SK-N-SH (cell line): Measurements from ENCODE around the gene OXER1. TPM values are rescaled to one million over a fixed set of nuclear protein-coding genes. Genes with fewer than 3 reads are reported as not detected.

Experiments used
- CTCF ChIA-PET: fragments of 300-600, 350-600 bp; formaldehyde crosslinking; extraction: SDS; loops from one replicate; lab custom pipeline; 2021; lab: Yijun Ruan, JAX
- POLR2A ChIA-PET: fragments of 350-600 bp; sonication (Branson Sonifier 250); formaldehyde crosslinking; extraction: SDS; loops from one replicate; lab custom pipeline; 2020; ENCODE audit warnings: antibody characterized with exemption, inconsistent platforms; lab: Yijun Ruan, JAX
- DNase-seq: peaks from one replicate; pipeline ENCODE4 v3.0.0; 2012
- H2AFZ ChIP-seq: fragments of 200-600 bp; sonication (generic); 2 replicates; pipeline ENCODE4 v1.8.1; 2016; ENCODE audit warnings: antibody characterized with exemption, mild to moderate bottlenecking, low read depth
- H3F3A ChIP-seq: fragments of 200-600 bp; sonication (generic); replicated peaks from 2 replicates; pipeline ENCODE3; 2016; ENCODE audit warnings: antibody characterized with exemption, mild to moderate bottlenecking; ENCODE audit not compliant: insufficient read depth
- H3K27ac ChIP-seq, 2 experiments: fragments of 200-500 bp in 1 of 2; fragments of 200-600 bp in 1 of 2; sonication (Bioruptor generic) in 1 of 2; sonication (generic), shearing (Covaris generic) in 1 of 2; 2 replicates each; pipeline versions ENCODE4 v1.5.1 to v1.6.1; 2014 to 2016; ENCODE audit warnings: low read depth in 2 of 2, inconsistent platforms in 1 of 2, low read length in 1 of 2, mild to moderate bottlenecking in 1 of 2, mixed read lengths in 1 of 2
- H3K27me3 ChIP-seq: fragments of 200-600 bp; sonication (generic), shearing (Covaris generic); 2 replicates; pipeline ENCODE4 v1.6.1; 2016; ENCODE audit warnings: mixed run types; ENCODE audit not compliant: insufficient read depth
- H3K36me3 ChIP-seq, 2 experiments: fragments of 200-500 bp in 1 of 2; fragments of 200-600 bp in 1 of 2; sonication (Bioruptor generic) in 1 of 2; sonication (generic) in 1 of 2; replicated peaks in 1 of 2; 2 replicates each; pipeline versions ENCODE3 to v1.5.1; 2014 to 2016; ENCODE audit warnings: low read length in 1 of 2, mild to moderate bottlenecking in 1 of 2; ENCODE audit not compliant: insufficient read depth in 2 of 2, control insufficient read depth in 1 of 2
- H3K4me1 ChIP-seq, 2 experiments: fragments of 200-500 bp in 1 of 2; fragments of 200-600 bp in 1 of 2; sonication (Bioruptor generic) in 1 of 2; sonication (generic), shearing (Covaris generic) in 1 of 2; 2 replicates each; pipeline versions ENCODE4 v1.5.1 to v1.6.1; 2014 to 2016; ENCODE audit warnings: low read depth in 1 of 2, low read length in 1 of 2, mixed run types in 1 of 2; ENCODE audit not compliant: insufficient read depth in 2 of 2, control insufficient read depth in 1 of 2
- H3K4me2 ChIP-seq: fragments of 200-600 bp; sonication (generic), shearing (Covaris generic); 2 replicates; pipeline ENCODE4 v1.6.1; 2017; ENCODE audit warnings: mixed run types
- H3K4me3 ChIP-seq, 2 experiments: fragments of 200-500 bp in 1 of 2; fragments of 200-600 bp in 1 of 2; sonication (Bioruptor generic) in 1 of 2; sonication (generic), shearing (Covaris generic) in 1 of 2; 2 replicates each; pipeline versions ENCODE4 v1.5.1 to v1.8.1; 2014 to 2016; ENCODE audit warnings: low read depth in 2 of 2, inconsistent platforms in 1 of 2, low read length in 1 of 2, mild to moderate bottlenecking in 1 of 2, mixed read lengths in 1 of 2, moderate library complexity in 1 of 2
- H3K79me2 ChIP-seq: fragments of 200-600 bp; sonication (generic); 2 replicates; pipeline ENCODE4 v1.8.1; 2017; ENCODE audit warnings: mild to moderate bottlenecking; ENCODE audit not compliant: insufficient read depth
- H3K9ac ChIP-seq: fragments of 200-600 bp; sonication (generic); 2 replicates; pipeline ENCODE4 v1.6.1; 2017; ENCODE audit warnings: mixed run types
- H3K9me2 ChIP-seq: fragments of 200-600 bp; sonication (generic); 2 replicates; pipeline ENCODE4 v1.6.1; 2017; ENCODE audit warnings: mixed run types
- H3K9me3 ChIP-seq: fragments of 200-600 bp; sonication (generic); 2 replicates; pipeline ENCODE4 v1.6.1; 2017; ENCODE audit warnings: mixed run types, mild to moderate bottlenecking, moderate library complexity
- H4K20me1 ChIP-seq: fragments of 200-600 bp; sonication (generic); 2 replicates; pipeline ENCODE4 v1.6.1; 2017; ENCODE audit warnings: mild to moderate bottlenecking, mixed run types; ENCODE audit not compliant: insufficient read depth
- ELF1 ChIP-seq: IDR thresholded peaks from 2 replicates; pipeline ENCODE4 v1.4.0; 2012
- EP300 ChIP-seq, 2 experiments: IDR thresholded peaks; 2 replicates each; pipeline versions ENCODE4 v1.4.0 to v1.6.1; 2012; ENCODE audit warnings: borderline replicate concordance in 1 of 2, low read depth in 1 of 2, low read length in 1 of 2
- EZH2phosphoT487 ChIP-seq: fragments of 200-600 bp; sonication (generic); IDR thresholded peaks from 2 replicates; pipeline ENCODE4 v1.6.1; 2017; ENCODE audit warnings: low read depth, mixed run types, mild to moderate bottlenecking, antibody characterized with exemption, moderate library complexity, borderline replicate concordance
- FOXM1 ChIP-seq: IDR thresholded peaks from 2 replicates; pipeline ENCODE4 v1.4.0; 2012; ENCODE audit warnings: low read depth, mild to moderate bottlenecking
- GABPA ChIP-seq: IDR thresholded peaks from 2 replicates; pipeline ENCODE4 v1.4.0; 2012; ENCODE audit warnings: low read depth, mild to moderate bottlenecking
- GATA2 ChIP-seq: sonication (generic); formaldehyde crosslinking; IDR thresholded peaks from 2 replicates; pipeline ENCODE4 v1.5.0; 2020; ENCODE audit warnings: mild to moderate bottlenecking, missing genetic modification reagents
- JUND ChIP-seq: IDR thresholded peaks from 2 replicates; pipeline ENCODE4 v1.4.0; 2012
- RCOR1 ChIP-seq: fragments of 150-350 bp; IDR thresholded peaks from 2 replicates; pipeline ENCODE4 v1.6.1; 2017; ENCODE audit warnings: antibody characterized with exemption, low read length
- RXRA ChIP-seq: IDR thresholded peaks from 2 replicates; pipeline ENCODE4 v1.4.0; 2012; ENCODE audit warnings: low read depth, mild to moderate bottlenecking, borderline replicate concordance
- USF1 ChIP-seq: IDR thresholded peaks from 2 replicates; pipeline ENCODE4 v1.4.0; 2012; ENCODE audit warnings: low read depth, borderline replicate concordance
- USF2 ChIP-seq: fragments of 150-350 bp; IDR thresholded peaks from 2 replicates; pipeline ENCODE4 v1.6.1; 2017; ENCODE audit warnings: antibody characterized with exemption, low read length, low read depth, borderline replicate concordance
- YY1 ChIP-seq: IDR thresholded peaks from 2 replicates; pipeline ENCODE4 v1.4.0; 2012; ENCODE audit warnings: low read depth, mild to moderate bottlenecking
- ZBTB33 ChIP-seq: IDR thresholded peaks from 2 replicates; pipeline ENCODE4 v1.4.0; 2012; ENCODE audit warnings: low read depth, borderline replicate concordance
- WGBS: methylation state at CpG from one replicate; pipeline ENCODE4 v1.1.6; 2017; ENCODE audit warnings: low lambda C conversion rate; 5-methylcytosine and 5-hydroxymethylcytosine counted together
- polyA plus RNA-seq, 3 experiments: library from polyadenylated mRNA; depleted of rRNA; stranded (reverse); fragments of >200 nt; gene quantifications; 2 replicates each; pipeline ENCODE4 v1.2.3, GENCODE V29; 2012
- TF ChIP-seq, protein P1 (sequence below): IDR thresholded peaks from 2 replicates; pipeline ENCODE4 v1.4.0; 2012; ENCODE audit warnings: low read depth
- TF ChIP-seq, protein P2 (sequence below): fragments of 200-600 bp; sonication (generic); IDR thresholded peaks from 2 replicates; pipeline ENCODE4 v1.6.1; 2017; ENCODE audit warnings: antibody characterized with exemption, mild to moderate bottlenecking, moderate library complexity

The OXER1 gene
- polyA plus RNA-seq, 1 of the 3 experiments (the other 2 are of a cell fraction): not detected

- H3K36me3 ChIP-seq: no peaks in the 10 kb centered on the region
- H4K20me1 ChIP-seq: no peaks in the 10 kb centered on the region
- no peak overlapping the region for H3K4me2 ChIP-seq
- H3K4me3 ChIP-seq: no peak overlapping the region
- no peak for DNase-seq
- no peak overlapping the region for H3K27ac ChIP-seq
- CTCF ChIA-PET: interaction anchor here (0.9 to 1.2 kb wide), 3 partner anchors 9 to 124 kb away, joined by 3 to 4 read pairs (median 3); no protein-coding TSS in a partner anchor
- peaks cover 0 to 20% of the 10 kb centered on the region in 2 experiments; a peak in 1 of 4 replicates for H3K4me1 ChIP-seq
- no peaks in the 10 kb centered on the region for H3K9me3 ChIP-seq
- H3K9ac ChIP-seq: no peak overlapping the region
- H3K9me2 ChIP-seq: no peaks in the 10 kb centered on the region
- no peaks in the 10 kb centered on the region for H3F3A ChIP-seq
- no peak overlapping the region for H2AFZ ChIP-seq
- no peak for TF ChIP-seq FOXM1
- TF ChIP-seq RXRA: no peak
- TF ChIP-seq USF1: no peak
- TF ChIP-seq GATA2 (CRISPR knock-in tag): no peak
- no peak for TF ChIP-seq EP300 (IDR thresholded peaks at IDR 0.05; ENCODE audit: borderline replicate concordance in 1 of 2, low read depth in 1 of 2, low read length in 1 of 2)
- no peak for TF ChIP-seq EZH2phosphoT487
- TF ChIP-seq RCOR1: no peak
- TF ChIP-seq USF2: no peak
- TF ChIP-seq GABPA: no peak
- TF ChIP-seq, protein P1, sequence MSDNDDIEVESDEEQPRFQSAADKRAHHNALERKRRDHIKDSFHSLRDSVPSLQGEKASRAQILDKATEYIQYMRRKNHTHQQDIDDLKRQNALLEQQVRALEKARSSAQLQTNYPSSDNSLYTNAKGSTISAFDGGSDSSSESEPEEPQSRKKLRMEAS: no peak
- no peak for TF ChIP-seq JUND
- TF ChIP-seq YY1: no peak
- no peak for TF ChIP-seq ZBTB33
- TF ChIP-seq ELF1: no peak
- TF ChIP-seq, protein P2, sequence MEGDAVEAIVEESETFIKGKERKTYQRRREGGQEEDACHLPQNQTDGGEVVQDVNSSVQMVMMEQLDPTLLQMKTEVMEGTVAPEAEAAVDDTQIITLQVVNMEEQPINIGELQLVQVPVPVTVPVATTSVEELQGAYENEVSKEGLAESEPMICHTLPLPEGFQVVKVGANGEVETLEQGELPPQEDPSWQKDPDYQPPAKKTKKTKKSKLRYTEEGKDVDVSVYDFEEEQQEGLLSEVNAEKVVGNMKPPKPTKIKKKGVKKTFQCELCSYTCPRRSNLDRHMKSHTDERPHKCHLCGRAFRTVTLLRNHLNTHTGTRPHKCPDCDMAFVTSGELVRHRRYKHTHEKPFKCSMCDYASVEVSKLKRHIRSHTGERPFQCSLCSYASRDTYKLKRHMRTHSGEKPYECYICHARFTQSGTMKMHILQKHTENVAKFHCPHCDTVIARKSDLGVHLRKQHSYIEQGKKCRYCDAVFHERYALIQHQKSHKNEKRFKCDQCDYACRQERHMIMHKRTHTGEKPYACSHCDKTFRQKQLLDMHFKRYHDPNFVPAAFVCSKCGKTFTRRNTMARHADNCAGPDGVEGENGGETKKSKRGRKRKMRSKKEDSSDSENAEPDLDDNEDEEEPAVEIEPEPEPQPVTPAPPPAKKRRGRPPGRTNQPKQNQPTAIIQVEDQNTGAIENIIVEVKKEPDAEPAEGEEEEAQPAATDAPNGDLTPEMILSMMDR: no peak
- TF ChIP-seq, all 33 proteins: peak for 0
- POLR2A ChIA-PET: no interaction called here
- no peaks in the 10 kb centered on the region for H3K79me2 ChIP-seq
- no peaks in the 10 kb centered on the region for H3K27me3 ChIP-seq
- WGBS: 52% methylated on average over 4 of the region's 4 CpGs
These were observed 27.7 kb upstream of the OXER1 start for GRCh38 chr2:42791606-42792005.
